SK-N-SH (cell line): Measurements from ENCODE around the gene BNIP2. TPM values are rescaled to one million over a fixed set of nuclear protein-coding genes. Genes with fewer than 3 reads are reported as not detected.

Experiments
- CTCF ChIA-PET: fragments of 300-600, 350-600 bp; formaldehyde crosslinking; extraction: SDS; loops from one replicate; lab custom pipeline; 2021; lab: Yijun Ruan, JAX
- POLR2A ChIA-PET: fragments of 350-600 bp; sonication (Branson Sonifier 250); formaldehyde crosslinking; extraction: SDS; loops from one replicate; lab custom pipeline; 2020; ENCODE audit warnings: antibody characterized with exemption, inconsistent platforms; lab: Yijun Ruan, JAX
- DNase-seq: peaks from one replicate; pipeline ENCODE4 v3.0.0; 2012
- H2AFZ ChIP-seq: fragments of 200-600 bp; sonication (generic); 2 replicates; pipeline ENCODE4 v1.8.1; 2016; ENCODE audit warnings: antibody characterized with exemption, mild to moderate bottlenecking, low read depth
- H3F3A ChIP-seq: fragments of 200-600 bp; sonication (generic); replicated peaks from 2 replicates; pipeline ENCODE3; 2016; ENCODE audit warnings: antibody characterized with exemption, mild to moderate bottlenecking; ENCODE audit not compliant: insufficient read depth
- H3K27ac ChIP-seq, 2 experiments: fragments of 200-500 bp in 1 of 2; fragments of 200-600 bp in 1 of 2; sonication (Bioruptor generic) in 1 of 2; sonication (generic), shearing (Covaris generic) in 1 of 2; 2 replicates each; pipeline versions ENCODE4 v1.5.1 to v1.6.1; 2014 to 2016; ENCODE audit warnings: low read depth in 2 of 2, inconsistent platforms in 1 of 2, low read length in 1 of 2, mild to moderate bottlenecking in 1 of 2, mixed read lengths in 1 of 2
- H3K27me3 ChIP-seq: fragments of 200-600 bp; sonication (generic), shearing (Covaris generic); 2 replicates; pipeline ENCODE4 v1.6.1; 2016; ENCODE audit warnings: mixed run types; ENCODE audit not compliant: insufficient read depth
- H3K36me3 ChIP-seq, 2 experiments: fragments of 200-500 bp in 1 of 2; fragments of 200-600 bp in 1 of 2; sonication (Bioruptor generic) in 1 of 2; sonication (generic) in 1 of 2; replicated peaks in 1 of 2; 2 replicates each; pipeline versions ENCODE3 to v1.5.1; 2014 to 2016; ENCODE audit warnings: low read length in 1 of 2, mild to moderate bottlenecking in 1 of 2; ENCODE audit not compliant: insufficient read depth in 2 of 2, control insufficient read depth in 1 of 2
- H3K4me1 ChIP-seq, 2 experiments: fragments of 200-500 bp in 1 of 2; fragments of 200-600 bp in 1 of 2; sonication (Bioruptor generic) in 1 of 2; sonication (generic), shearing (Covaris generic) in 1 of 2; 2 replicates each; pipeline versions ENCODE4 v1.5.1 to v1.6.1; 2014 to 2016; ENCODE audit warnings: low read depth in 1 of 2, low read length in 1 of 2, mixed run types in 1 of 2; ENCODE audit not compliant: insufficient read depth in 2 of 2, control insufficient read depth in 1 of 2
- H3K4me2 ChIP-seq: fragments of 200-600 bp; sonication (generic), shearing (Covaris generic); 2 replicates; pipeline ENCODE4 v1.6.1; 2017; ENCODE audit warnings: mixed run types
- H3K4me3 ChIP-seq, 2 experiments: fragments of 200-500 bp in 1 of 2; fragments of 200-600 bp in 1 of 2; sonication (Bioruptor generic) in 1 of 2; sonication (generic), shearing (Covaris generic) in 1 of 2; 2 replicates each; pipeline versions ENCODE4 v1.5.1 to v1.8.1; 2014 to 2016; ENCODE audit warnings: low read depth in 2 of 2, inconsistent platforms in 1 of 2, low read length in 1 of 2, mild to moderate bottlenecking in 1 of 2, mixed read lengths in 1 of 2, moderate library complexity in 1 of 2
- H3K79me2 ChIP-seq: fragments of 200-600 bp; sonication (generic); 2 replicates; pipeline ENCODE4 v1.8.1; 2017; ENCODE audit warnings: mild to moderate bottlenecking; ENCODE audit not compliant: insufficient read depth
- H3K9ac ChIP-seq: fragments of 200-600 bp; sonication (generic); 2 replicates; pipeline ENCODE4 v1.6.1; 2017; ENCODE audit warnings: mixed run types
- H3K9me2 ChIP-seq: fragments of 200-600 bp; sonication (generic); 2 replicates; pipeline ENCODE4 v1.6.1; 2017; ENCODE audit warnings: mixed run types
- H3K9me3 ChIP-seq: fragments of 200-600 bp; sonication (generic); 2 replicates; pipeline ENCODE4 v1.6.1; 2017; ENCODE audit warnings: mixed run types, mild to moderate bottlenecking, moderate library complexity
- H4K20me1 ChIP-seq: fragments of 200-600 bp; sonication (generic); 2 replicates; pipeline ENCODE4 v1.6.1; 2017; ENCODE audit warnings: mild to moderate bottlenecking, mixed run types; ENCODE audit not compliant: insufficient read depth
- ELF1 ChIP-seq: IDR thresholded peaks from 2 replicates; pipeline ENCODE4 v1.4.0; 2012
- EP300 ChIP-seq, 2 experiments: IDR thresholded peaks; 2 replicates each; pipeline versions ENCODE4 v1.4.0 to v1.6.1; 2012; ENCODE audit warnings: borderline replicate concordance in 1 of 2, low read depth in 1 of 2, low read length in 1 of 2
- FOXJ3 ChIP-seq: sonication (generic); formaldehyde crosslinking; IDR thresholded peaks from 2 replicates; pipeline ENCODE4 v1.5.1; 2020; ENCODE audit warnings: mild to moderate bottlenecking, missing genetic modification reagents
- GABPA ChIP-seq: IDR thresholded peaks from 2 replicates; pipeline ENCODE4 v1.4.0; 2012; ENCODE audit warnings: low read depth, mild to moderate bottlenecking
- NFIC ChIP-seq: IDR thresholded peaks from 2 replicates; pipeline ENCODE4 v1.4.0; 2012; ENCODE audit warnings: borderline replicate concordance
- RFX5 ChIP-seq: IDR thresholded peaks from 2 replicates; pipeline ENCODE4 v1.6.1; 2012; ENCODE audit warnings: mild to moderate bottlenecking, improper control_type of control experiment, low read length
- TAF1 ChIP-seq: IDR thresholded peaks from 2 replicates; pipeline ENCODE4 v1.6.1; 2012; ENCODE audit warnings: low read depth, mild to moderate bottlenecking, low read length, moderate library complexity, borderline replicate concordance
- TEAD4 ChIP-seq: IDR thresholded peaks from 2 replicates; pipeline ENCODE4 v1.4.0; 2012; ENCODE audit warnings: mild to moderate bottlenecking, borderline replicate concordance; ENCODE audit not compliant: insufficient read depth
- YY1 ChIP-seq: IDR thresholded peaks from 2 replicates; pipeline ENCODE4 v1.4.0; 2012; ENCODE audit warnings: low read depth, mild to moderate bottlenecking
- WGBS: methylation state at CpG from one replicate; pipeline ENCODE4 v1.1.6; 2017; ENCODE audit warnings: low lambda C conversion rate; 5-methylcytosine and 5-hydroxymethylcytosine counted together
- polyA plus RNA-seq, 3 experiments: library from polyadenylated mRNA; depleted of rRNA; stranded (reverse); fragments of >200 nt; gene quantifications; 2 replicates each; pipeline ENCODE4 v1.2.3, GENCODE V29; 2012
- TF ChIP-seq, protein P1 (sequence below): IDR thresholded peaks from 2 replicates; pipeline ENCODE4 v1.6.1; 2012; ENCODE audit warnings: mild to moderate bottlenecking, low read depth, low read length, moderate library complexity
- TF ChIP-seq, protein P2 (sequence below): IDR thresholded peaks from 2 replicates; pipeline ENCODE4; 2012
- TF ChIP-seq, protein P3 (sequence below): fragments of 200-600 bp; sonication (generic); IDR thresholded peaks from 2 replicates; pipeline ENCODE4 v1.6.1; 2017; ENCODE audit warnings: antibody characterized with exemption, mild to moderate bottlenecking, moderate library complexity

BNIP2 gene
- polyA plus RNA-seq, 1 of the 3 experiments (the other 2 are of a cell fraction): 67.7 TPM

GRCh38 chr15:59680870-59681269 lies 8.2 kb downstream of the BNIP2 start:
- H3K9ac ChIP-seq: no peak overlapping the region
- no peak overlapping the region for H3K4me3 ChIP-seq
- TF ChIP-seq, protein P1, sequence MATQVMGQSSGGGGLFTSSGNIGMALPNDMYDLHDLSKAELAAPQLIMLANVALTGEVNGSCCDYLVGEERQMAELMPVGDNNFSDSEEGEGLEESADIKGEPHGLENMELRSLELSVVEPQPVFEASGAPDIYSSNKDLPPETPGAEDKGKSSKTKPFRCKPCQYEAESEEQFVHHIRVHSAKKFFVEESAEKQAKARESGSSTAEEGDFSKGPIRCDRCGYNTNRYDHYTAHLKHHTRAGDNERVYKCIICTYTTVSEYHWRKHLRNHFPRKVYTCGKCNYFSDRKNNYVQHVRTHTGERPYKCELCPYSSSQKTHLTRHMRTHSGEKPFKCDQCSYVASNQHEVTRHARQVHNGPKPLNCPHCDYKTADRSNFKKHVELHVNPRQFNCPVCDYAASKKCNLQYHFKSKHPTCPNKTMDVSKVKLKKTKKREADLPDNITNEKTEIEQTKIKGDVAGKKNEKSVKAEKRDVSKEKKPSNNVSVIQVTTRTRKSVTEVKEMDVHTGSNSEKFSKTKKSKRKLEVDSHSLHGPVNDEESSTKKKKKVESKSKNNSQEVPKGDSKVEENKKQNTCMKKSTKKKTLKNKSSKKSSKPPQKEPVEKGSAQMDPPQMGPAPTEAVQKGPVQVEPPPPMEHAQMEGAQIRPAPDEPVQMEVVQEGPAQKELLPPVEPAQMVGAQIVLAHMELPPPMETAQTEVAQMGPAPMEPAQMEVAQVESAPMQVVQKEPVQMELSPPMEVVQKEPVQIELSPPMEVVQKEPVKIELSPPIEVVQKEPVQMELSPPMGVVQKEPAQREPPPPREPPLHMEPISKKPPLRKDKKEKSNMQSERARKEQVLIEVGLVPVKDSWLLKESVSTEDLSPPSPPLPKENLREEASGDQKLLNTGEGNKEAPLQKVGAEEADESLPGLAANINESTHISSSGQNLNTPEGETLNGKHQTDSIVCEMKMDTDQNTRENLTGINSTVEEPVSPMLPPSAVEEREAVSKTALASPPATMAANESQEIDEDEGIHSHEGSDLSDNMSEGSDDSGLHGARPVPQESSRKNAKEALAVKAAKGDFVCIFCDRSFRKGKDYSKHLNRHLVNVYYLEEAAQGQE: no peak
- no peak for TF ChIP-seq NFIC
- TF ChIP-seq TEAD4: no peak
- TF ChIP-seq, protein P2, sequence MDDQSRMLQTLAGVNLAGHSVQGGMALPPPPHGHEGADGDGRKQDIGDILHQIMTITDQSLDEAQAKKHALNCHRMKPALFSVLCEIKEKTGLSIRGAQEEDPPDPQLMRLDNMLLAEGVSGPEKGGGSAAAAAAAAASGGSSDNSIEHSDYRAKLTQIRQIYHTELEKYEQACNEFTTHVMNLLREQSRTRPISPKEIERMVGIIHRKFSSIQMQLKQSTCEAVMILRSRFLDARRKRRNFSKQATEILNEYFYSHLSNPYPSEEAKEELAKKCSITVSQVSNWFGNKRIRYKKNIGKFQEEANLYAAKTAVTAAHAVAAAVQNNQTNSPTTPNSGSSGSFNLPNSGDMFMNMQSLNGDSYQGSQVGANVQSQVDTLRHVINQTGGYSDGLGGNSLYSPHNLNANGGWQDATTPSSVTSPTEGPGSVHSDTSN: no peak
- TF ChIP-seq ELF1: no peak
- TF ChIP-seq EP300 (IDR thresholded peaks at IDR 0.05; ENCODE audit: borderline replicate concordance in 1 of 2, low read depth in 1 of 2, low read length in 1 of 2): no peak
- no peak for TF ChIP-seq TAF1
- TF ChIP-seq GABPA: no peak
- no peak for TF ChIP-seq RFX5
- TF ChIP-seq YY1: no peak
- TF ChIP-seq FOXJ3 (CRISPR knock-in tag): no peak
- TF ChIP-seq, protein P3, sequence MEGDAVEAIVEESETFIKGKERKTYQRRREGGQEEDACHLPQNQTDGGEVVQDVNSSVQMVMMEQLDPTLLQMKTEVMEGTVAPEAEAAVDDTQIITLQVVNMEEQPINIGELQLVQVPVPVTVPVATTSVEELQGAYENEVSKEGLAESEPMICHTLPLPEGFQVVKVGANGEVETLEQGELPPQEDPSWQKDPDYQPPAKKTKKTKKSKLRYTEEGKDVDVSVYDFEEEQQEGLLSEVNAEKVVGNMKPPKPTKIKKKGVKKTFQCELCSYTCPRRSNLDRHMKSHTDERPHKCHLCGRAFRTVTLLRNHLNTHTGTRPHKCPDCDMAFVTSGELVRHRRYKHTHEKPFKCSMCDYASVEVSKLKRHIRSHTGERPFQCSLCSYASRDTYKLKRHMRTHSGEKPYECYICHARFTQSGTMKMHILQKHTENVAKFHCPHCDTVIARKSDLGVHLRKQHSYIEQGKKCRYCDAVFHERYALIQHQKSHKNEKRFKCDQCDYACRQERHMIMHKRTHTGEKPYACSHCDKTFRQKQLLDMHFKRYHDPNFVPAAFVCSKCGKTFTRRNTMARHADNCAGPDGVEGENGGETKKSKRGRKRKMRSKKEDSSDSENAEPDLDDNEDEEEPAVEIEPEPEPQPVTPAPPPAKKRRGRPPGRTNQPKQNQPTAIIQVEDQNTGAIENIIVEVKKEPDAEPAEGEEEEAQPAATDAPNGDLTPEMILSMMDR: no peak
- TF ChIP-seq, all 33 proteins: peak for 0
- no peak for DNase-seq
- no peaks in the 10 kb centered on the region for H3K27me3 ChIP-seq
- CTCF ChIA-PET: interaction anchor here (0.8 to 2.1 kb wide), 3 partner anchors 9 to 646 kb away, joined by 3 to 4 read pairs (median 3); partner anchors contain the start of gene BNIP2
- H2AFZ ChIP-seq: no peak overlapping the region
- H3K4me1 ChIP-seq: peaks cover 4% of the 10 kb centered on the region in 2 experiments; a peak in 2 of 4 replicates
- no peaks in the 10 kb centered on the region for H3K9me3 ChIP-seq
- POLR2A ChIA-PET: interaction anchor here (0.6 kb wide), 1 partner anchor 10 kb away, joined by 3 read pairs; no protein-coding TSS in a partner anchor
- peaks cover 65% of the 10 kb centered on the region for H3K79me2 ChIP-seq
- H3F3A ChIP-seq: peaks cover under 1% of the 10 kb centered on the region
- H3K9me2 ChIP-seq: no peaks in the 10 kb centered on the region
- 79% methylated on average over 4 of the region's 5 CpGs for WGBS
- H4K20me1 ChIP-seq: peaks cover 54% of the 10 kb centered on the region
- peaks cover 59 to 88% of the 10 kb centered on the region in 2 experiments for H3K36me3 ChIP-seq
- no peak overlapping the region for H3K4me2 ChIP-seq
- H3K27ac ChIP-seq: no peak overlapping the region
